GM23248 (cell line): Measurements from ENCODE around the gene SYT15.

ENCODE experiments used
- EZH2 ChIP-seq: fragments of 200-600 bp; sonication (generic); IDR thresholded peaks from 2 replicates; pipeline ENCODE4 v1.6.1; 2018; ENCODE audit warnings: antibody characterized with exemption, mild to moderate bottlenecking; ENCODE audit not compliant: insufficient read depth, poor library complexity, severe bottlenecking
- EZH2phosphoT487 ChIP-seq: fragments of 200-600 bp; sonication (generic); IDR thresholded peaks from 2 replicates; pipeline ENCODE4 v1.6.1; 2018; ENCODE audit warnings: antibody characterized with exemption, moderate library complexity, mild to moderate bottlenecking, low read depth; ENCODE audit not compliant: insufficient read depth

DNA sequence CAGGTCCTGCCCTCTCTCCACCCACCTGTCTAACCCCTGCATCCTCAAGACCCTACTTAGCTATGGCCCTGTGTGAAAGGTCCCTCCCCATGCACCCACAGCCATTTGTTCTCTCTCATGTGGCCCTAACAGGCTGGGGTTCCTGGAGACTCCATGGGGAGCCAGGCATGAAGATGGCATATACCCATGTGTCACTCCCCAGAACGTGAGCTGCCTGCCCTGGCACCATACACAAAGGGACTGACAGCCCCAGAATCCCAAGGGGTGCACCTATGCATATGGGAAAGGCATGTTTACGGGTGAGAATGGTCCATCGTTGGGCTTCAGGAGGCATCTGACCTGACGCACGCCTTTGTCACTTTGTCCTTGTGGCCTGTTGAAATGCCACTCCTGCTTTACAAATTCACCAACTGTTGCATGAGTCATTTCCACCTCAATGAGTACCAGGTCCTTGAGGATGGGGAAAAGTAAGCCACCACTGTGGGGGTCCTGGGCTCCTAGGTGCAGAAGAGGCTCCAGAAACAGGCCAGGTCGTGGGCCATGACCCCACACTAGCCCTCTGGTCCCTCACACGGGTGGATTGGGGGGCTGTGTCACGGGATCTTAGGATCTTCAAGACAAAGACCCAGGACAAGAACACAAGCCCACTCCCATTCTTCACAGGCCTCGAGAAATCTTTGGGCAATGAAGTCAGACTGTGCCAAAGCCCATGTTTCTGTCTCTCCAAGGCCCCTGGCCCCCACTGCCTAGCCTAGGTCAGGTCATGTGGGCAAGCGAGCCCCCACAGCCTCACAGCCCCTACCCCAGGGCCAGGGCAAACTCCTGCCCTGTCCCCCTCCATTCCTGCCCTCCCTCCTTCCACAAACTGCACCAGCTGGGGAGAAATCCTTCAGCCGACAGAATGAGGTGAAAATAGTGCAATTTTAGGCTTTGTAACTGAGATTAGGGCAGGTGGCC lies 31.1 kb upstream of the SYT15 start:
- TF ChIP-seq EZH2: no peak
- TF ChIP-seq EZH2phosphoT487: no peak
